Natural killer cell (primary cell): Measurements from ENCODE around the gene KIF3A. TPM values are rescaled to one million over a fixed set of nuclear protein-coding genes. Genes with fewer than 3 reads are reported as not detected.

Source experiments
- ATAC-seq, 3 donors: fragments of 150-1000 bp in 2 of 3; fragments of 200-7000 bp in 1 of 3; cut with Tn5 transposase; 1 replicate in 1 of 3; 2 replicates in 2 of 3; pipeline ENCODE4 v1.10.0; 2021; ENCODE audit warnings: mild to moderate bottlenecking in 2 of 3, moderate library complexity in 2 of 3
- DNase-seq, 2 donors: peaks; one replicate each; pipeline versions ENCODE4 v3.0.0 to v3.0.0-alpha.2; 2013 to 2021; ENCODE audit warnings: mixed read lengths in 1 of 2
- H3K27ac ChIP-seq: one replicate; pipeline ENCODE4 v1.5.1; 2013; ENCODE audit warnings: mild to moderate bottlenecking, low read length
- H3K27me3 ChIP-seq: one replicate; pipeline ENCODE4 v1.6.1; 2013; ENCODE audit warnings: low read length; ENCODE audit not compliant: control insufficient read depth, insufficient read depth
- H3K36me3 ChIP-seq: one replicate; pipeline ENCODE4 v1.6.1; 2013; ENCODE audit warnings: low read length; ENCODE audit not compliant: control insufficient read depth, insufficient read depth
- H3K4me1 ChIP-seq: one replicate; pipeline ENCODE4 v1.6.1; 2013; ENCODE audit warnings: low read length; ENCODE audit not compliant: control insufficient read depth, insufficient read depth
- H3K4me3 ChIP-seq: one replicate; pipeline ENCODE4 v1.5.1; 2013; ENCODE audit warnings: low read length
- H3K9me3 ChIP-seq: one replicate; pipeline ENCODE4 v1.6.1; 2013; ENCODE audit warnings: low read length; ENCODE audit not compliant: control insufficient read depth, insufficient read depth
- H3K27ac Mint-ChIP-seq, 2 donors: one replicate each; pipeline ENCODE4 v1.8.0; 2022; ENCODE audit warnings: mild to moderate bottlenecking in 2 of 2, mixed read lengths in 2 of 2, moderate library complexity in 1 of 2
- H3K27me3 Mint-ChIP-seq, 2 donors: one replicate each; pipeline ENCODE4 v1.8.0; 2022; ENCODE audit warnings: low read depth in 2 of 2, mixed read lengths in 2 of 2
- H3K36me3 Mint-ChIP-seq: one replicate; pipeline ENCODE4 v1.8.0; 2022; ENCODE audit warnings: mixed read lengths
- H3K4me1 Mint-ChIP-seq, 2 donors: one replicate each; pipeline ENCODE4 v1.8.0; 2022; ENCODE audit warnings: mixed read lengths in 2 of 2
- H3K4me3 Mint-ChIP-seq: one replicate; pipeline ENCODE4 v1.8.0; 2022; ENCODE audit warnings: mild to moderate bottlenecking, moderate library complexity, mixed read lengths
- H3K9me3 Mint-ChIP-seq, 2 donors: one replicate each; pipeline ENCODE4 v1.8.0; 2022; ENCODE audit warnings: mixed read lengths in 2 of 2
- WGBS: methylation state at CpG from one replicate; pipeline ENCODE4 v1.1.7; 2013; ENCODE audit warnings: missing lambda C conversion rate; ENCODE audit not compliant: insufficient coverage; 5-methylcytosine and 5-hydroxymethylcytosine counted together
- intact Hi-C: fragments of 100-400 bp; cut with micrococcal nuclease; formaldehyde crosslinking; loops from one replicate; pipeline ENCODE4 v1.14.2; 2022
- total RNA-seq, 4 donors: library from RNA; stranded (reverse); fragments of 120-200 nt in 1 of 4; gene quantifications; one replicate each; pipeline versions ENCODE4 v1.2.3 to v1.2.4, GENCODE V29; 2013 to 2022
- TF ChIP-seq, protein P1 (sequence below): fragments of 200-600 bp; IDR thresholded peaks from one replicate; pipeline ENCODE4 v1.8.0; 2022; ENCODE audit warnings: antibody characterized with exemption

The KIF3A gene
- total RNA-seq, 3 donors from 2014 or later (not counting 1 experiment from before 2014, with no cell fraction given), result 13.6 to 19.2 (median 18.6) TPM

DNA sequence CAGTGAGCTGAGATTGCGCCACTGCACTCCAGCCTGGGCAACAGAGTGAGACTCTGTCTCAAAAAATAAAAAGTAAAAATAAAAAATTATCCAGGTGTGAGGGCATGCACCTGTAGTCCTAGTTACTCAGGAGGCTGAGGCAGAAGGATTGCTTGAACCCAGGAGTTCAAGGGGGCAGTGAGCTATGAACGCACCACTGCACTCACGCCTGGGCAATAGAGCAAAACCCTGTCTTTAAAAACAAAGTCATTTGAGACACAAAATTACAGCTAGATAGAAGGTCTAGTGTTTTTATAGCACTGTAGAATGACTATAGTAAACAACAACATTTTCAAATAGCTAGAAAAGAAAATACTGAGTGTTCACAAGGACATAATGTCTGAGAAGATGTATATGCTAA, 47.2 kb downstream of the KIF3A start:
- no peaks in the 10 kb centered on the region for H3K9me3 Mint-ChIP-seq
- TF ChIP-seq, protein P1, sequence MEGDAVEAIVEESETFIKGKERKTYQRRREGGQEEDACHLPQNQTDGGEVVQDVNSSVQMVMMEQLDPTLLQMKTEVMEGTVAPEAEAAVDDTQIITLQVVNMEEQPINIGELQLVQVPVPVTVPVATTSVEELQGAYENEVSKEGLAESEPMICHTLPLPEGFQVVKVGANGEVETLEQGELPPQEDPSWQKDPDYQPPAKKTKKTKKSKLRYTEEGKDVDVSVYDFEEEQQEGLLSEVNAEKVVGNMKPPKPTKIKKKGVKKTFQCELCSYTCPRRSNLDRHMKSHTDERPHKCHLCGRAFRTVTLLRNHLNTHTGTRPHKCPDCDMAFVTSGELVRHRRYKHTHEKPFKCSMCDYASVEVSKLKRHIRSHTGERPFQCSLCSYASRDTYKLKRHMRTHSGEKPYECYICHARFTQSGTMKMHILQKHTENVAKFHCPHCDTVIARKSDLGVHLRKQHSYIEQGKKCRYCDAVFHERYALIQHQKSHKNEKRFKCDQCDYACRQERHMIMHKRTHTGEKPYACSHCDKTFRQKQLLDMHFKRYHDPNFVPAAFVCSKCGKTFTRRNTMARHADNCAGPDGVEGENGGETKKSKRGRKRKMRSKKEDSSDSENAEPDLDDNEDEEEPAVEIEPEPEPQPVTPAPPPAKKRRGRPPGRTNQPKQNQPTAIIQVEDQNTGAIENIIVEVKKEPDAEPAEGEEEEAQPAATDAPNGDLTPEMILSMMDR, result no peak
- H3K27me3 Mint-ChIP-seq, result peaks cover 0 to 2% of the 10 kb centered on the region in 2 donors
- Histone ChIP-seq H3K4me3 (no peak overlapping the region), H3K27me3 (no peaks in the 10 kb centered on the region), H3K4me1 (peaks cover 9% of the 10 kb centered on the region), H3K27ac (no peak overlapping the region), H3K9me3 (no peaks in the 10 kb centered on the region), H3K36me3 (no peaks in the 10 kb centered on the region)
- peaks cover 25 to 27% of the 10 kb centered on the region in 2 donors for H3K4me1 Mint-ChIP-seq
- 96% methylated on average over 2 of the region's 3 CpGs for WGBS
- H3K27ac Mint-ChIP-seq, result no peak overlapping the region
- H3K4me3 Mint-ChIP-seq, result no peak overlapping the region
- no peaks in the 10 kb centered on the region for H3K36me3 Mint-ChIP-seq
- ATAC-seq (no peak), DNase-seq (no peak)
- intact Hi-C loops, result no loop called here

DNA sequence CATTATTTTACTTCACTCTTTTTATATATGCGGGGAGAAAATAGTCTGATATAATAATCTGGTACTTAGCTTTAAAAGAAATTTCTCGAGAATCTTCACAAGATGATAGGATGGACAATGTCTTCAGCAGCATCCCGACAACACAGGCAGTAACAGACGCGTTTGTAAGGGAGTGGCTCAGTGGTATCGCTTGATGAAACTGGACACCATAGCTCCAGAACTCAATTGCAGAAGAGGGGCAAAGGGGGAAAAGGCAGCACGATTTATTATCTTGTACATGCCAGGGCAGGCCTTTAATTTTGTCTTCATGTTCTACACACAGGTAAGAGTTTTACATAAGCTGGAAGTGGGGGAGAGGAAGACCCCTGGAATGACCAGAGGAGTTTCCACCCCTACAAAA, 47.8 kb downstream of the KIF3A start:
- 97% methylated on average over 7 of the region's 7 CpGs for WGBS
- intact Hi-C loops, result no loop called here
- peaks cover 30 to 32% of the 10 kb centered on the region in 2 donors for H3K4me1 Mint-ChIP-seq
- Histone ChIP-seq H3K27me3 (no peaks in the 10 kb centered on the region), H3K36me3 (no peaks in the 10 kb centered on the region), H3K27ac (no peak overlapping the region), H3K4me1 (peaks cover 9% of the 10 kb centered on the region), H3K4me3 (no peak overlapping the region), H3K9me3 (no peaks in the 10 kb centered on the region)
- TF ChIP-seq, protein P1, result no peak
- H3K36me3 Mint-ChIP-seq, result no peaks in the 10 kb centered on the region
- no peak for DNase-seq
- peaks cover 0 to 2% of the 10 kb centered on the region in 2 donors for H3K27me3 Mint-ChIP-seq
- no peak for ATAC-seq
- H3K27ac Mint-ChIP-seq, result no peak overlapping the region
- H3K4me3 Mint-ChIP-seq, result no peak overlapping the region
- no peaks in the 10 kb centered on the region for H3K9me3 Mint-ChIP-seq

DNA sequence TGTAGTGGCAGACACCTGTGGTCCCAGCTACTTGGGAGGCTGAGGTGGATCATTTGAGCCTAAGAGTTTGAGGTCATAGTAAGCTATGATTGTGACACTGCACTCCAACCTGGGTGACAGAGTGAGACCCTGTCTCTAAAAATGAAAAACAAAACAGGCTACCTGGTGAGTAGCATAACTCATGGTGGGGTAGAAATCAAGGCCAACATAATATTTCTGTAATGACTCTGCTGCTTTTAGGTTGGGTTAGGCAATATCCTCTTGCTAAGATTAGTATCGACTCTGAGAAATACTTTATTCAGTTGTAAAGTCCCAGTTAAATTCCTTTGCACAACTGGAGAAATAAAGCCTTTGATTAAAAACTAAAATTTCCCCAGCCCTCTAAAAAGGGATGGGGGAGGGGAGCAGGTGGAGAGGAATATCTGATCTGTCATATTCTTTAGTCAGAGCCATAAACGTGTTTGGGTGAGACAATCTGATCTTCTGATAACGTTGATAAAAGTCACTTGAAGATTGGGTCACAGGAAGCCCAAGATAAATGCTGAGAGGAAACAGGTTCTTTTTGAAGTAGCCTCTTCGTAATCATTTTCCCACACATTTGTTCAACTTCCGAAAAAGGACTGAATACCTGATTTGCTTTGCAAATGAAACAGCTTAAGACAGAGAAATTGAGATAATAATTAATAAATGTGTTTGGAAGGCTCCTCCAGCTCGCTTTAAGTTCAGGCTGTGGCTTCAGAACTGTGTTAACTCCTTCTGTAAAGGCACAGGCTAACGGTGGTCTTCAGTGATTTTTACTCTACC, 48.6 kb downstream of the KIF3A start:
- Mint-ChIP-seq H3K27me3 (peaks cover 0 to 2% of the 10 kb centered on the region in 2 donors), H3K36me3 (no peaks in the 10 kb centered on the region), H3K27ac (peak overlapping the region in 1 of 2 donors; percentile 31), H3K9me3 (no peaks in the 10 kb centered on the region), H3K4me1 (peaks cover 30 to 32% of the 10 kb centered on the region in 2 donors), H3K4me3 (no peak overlapping the region)
- no peak overlapping the region for H3K27ac ChIP-seq
- WGBS, result 21% methylated on average over 6 of the region's 7 CpGs
- intact Hi-C loops, result no loop called here
- peaks cover 9% of the 10 kb centered on the region for H3K4me1 ChIP-seq
- H3K27me3 ChIP-seq, result no peaks in the 10 kb centered on the region
- DNase-seq, result peak in 1 of 2 donors; percentile 61
- no peaks in the 10 kb centered on the region for H3K36me3 ChIP-seq
- TF ChIP-seq, protein P1, result no peak
- ATAC-seq, result peak in 1 of 3 donors; percentile 75
- no peaks in the 10 kb centered on the region for H3K9me3 ChIP-seq
- H3K4me3 ChIP-seq, result no peak overlapping the region
